ENCODE results near the gene CENPV.
"Not testable (repeated sequence)": the region's sequence is repeated elsewhere in the genome, so short reads cannot be mapped to it uniquely, and the experiment has no call there.

Gene CENPV

GRCh38 chr17:16353317-16354174 lies at the start of gene CENPV:
TSS of gene CENPV (minus strand) at chr17:16353469. CDS start at chr17:16353436, 33 bp downstream.
- no peak for FAIRE-seq

- FAIRE-seq = no peak
Observed at GRCh38 chr17:16398270-16399267, 45.3 kb upstream of the CENPV start.

GRCh38 chr17:16396693-16397092 lies 43.4 kb upstream of the CENPV start:
- FAIRE-seq = not testable (repeated sequence)

- FAIRE-seq = not testable (repeated sequence)
Observed at GRCh38 chr17:16395887-16396286, 42.6 kb upstream of the CENPV start.

GRCh38 chr17:16392491-16392890 lies 39.2 kb upstream of the CENPV start:
- FAIRE-seq = not testable (repeated sequence)

GRCh38 chr17:16391451-16391850 lies 38.2 kb upstream of the CENPV start:
- no peak for FAIRE-seq

- FAIRE-seq = not testable (repeated sequence)
Observed at GRCh38 chr17:16386126-16386507, 32.8 kb upstream of the CENPV start.

GRCh38 chr17:16384557-16384956 lies 31.3 kb upstream of the CENPV start:
- FAIRE-seq = no peak

GRCh38 chr17:16383772-16384287 lies 30.6 kb upstream of the CENPV start:
- no peak for FAIRE-seq

GRCh38 chr17:16383216-16383615 lies 29.9 kb upstream of the CENPV start:
- no peak for FAIRE-seq

GRCh38 chr17:16381496-16381820 lies 28.2 kb upstream of the CENPV start:
- FAIRE-seq = no peak

- peak; percentile 28 for FAIRE-seq
Observed at GRCh38 chr17:16380640-16381495, 27.6 kb upstream of the CENPV start, which contains the start of gene UBB. TSS of gene UBB (plus strand) at chr17:16381091. CDS start at chr17:16381908, 817 bp downstream.

GRCh38 chr17:16379654-16380053 lies 26.4 kb upstream of the CENPV start:
- FAIRE-seq = no peak

GRCh38 chr17:16378636-16379282 lies 25.5 kb upstream of the CENPV start:
- FAIRE-seq = no peak

GRCh38 chr17:16377941-16378341 lies 24.7 kb upstream of the CENPV start:
- FAIRE-seq = no peak

- FAIRE-seq = no peak
Observed at GRCh38 chr17:16374146-16374938, 21.1 kb upstream of the CENPV start.

GRCh38 chr17:16371742-16372141 lies 18.5 kb upstream of the CENPV start:
- FAIRE-seq = no peak

- FAIRE-seq = no peak
Observed at GRCh38 chr17:16364625-16365024, 11.4 kb upstream of the CENPV start.

- FAIRE-seq = peak; percentile 90
Observed at GRCh38 chr17:16363749-16364536, 10.7 kb upstream of the CENPV start.

GRCh38 chr17:16361874-16362273 lies 8.6 kb upstream of the CENPV start:
- FAIRE-seq = no peak
